Middle frontal gyrus (tissue), 1 donor: ENCODE measurements around the gene THUMPD2.

Source experiments
- DNase-seq: peaks from one replicate; pipeline ENCODE4 v3.0.0-alpha.2; 2015; ENCODE audit warnings: low spot score; ENCODE audit errors: extremely low spot score

THUMPD2 gene

DNA sequence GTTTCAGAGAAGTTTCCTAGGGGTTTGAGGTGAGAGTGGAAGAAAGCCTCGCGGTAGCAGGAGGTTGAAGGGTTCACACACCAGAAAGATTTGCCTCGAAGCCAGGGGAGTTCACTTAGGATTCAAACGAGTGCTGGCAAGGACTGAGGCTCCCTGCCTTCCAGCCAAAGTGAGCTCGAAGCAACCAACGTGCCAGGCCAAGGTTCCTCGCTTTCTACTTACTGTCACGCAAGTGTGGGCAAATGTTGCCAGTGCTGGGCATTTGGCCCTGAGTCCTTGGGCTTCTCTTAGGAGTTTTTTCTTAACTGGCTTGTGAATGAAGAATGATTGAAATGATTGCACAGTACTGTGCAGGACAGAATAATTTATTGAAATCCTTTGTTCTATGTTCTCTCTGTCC is 59.7 kb downstream of the THUMPD2 start:
- no peak for DNase-seq

DNA sequence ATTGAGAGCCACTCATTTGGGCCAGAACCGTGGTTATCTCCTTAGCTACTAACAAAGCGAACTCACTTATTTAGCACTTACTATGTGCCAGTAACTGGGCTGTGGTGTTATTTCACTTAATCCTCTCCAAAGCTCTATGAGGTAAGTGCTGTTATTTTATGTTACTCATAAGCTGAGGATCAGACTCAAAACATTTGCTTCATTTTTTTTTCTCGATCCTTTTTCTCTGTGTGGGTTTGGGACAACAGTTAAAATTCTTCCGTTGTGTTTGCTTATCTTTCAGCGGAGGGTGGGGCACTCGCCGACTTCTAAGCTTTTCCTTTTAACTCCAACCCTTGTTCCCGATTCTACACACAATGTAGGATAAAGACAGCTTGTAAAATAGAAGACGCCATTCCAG is 60.6 kb downstream of the THUMPD2 start:
- DNase-seq, result no peak

DNA sequence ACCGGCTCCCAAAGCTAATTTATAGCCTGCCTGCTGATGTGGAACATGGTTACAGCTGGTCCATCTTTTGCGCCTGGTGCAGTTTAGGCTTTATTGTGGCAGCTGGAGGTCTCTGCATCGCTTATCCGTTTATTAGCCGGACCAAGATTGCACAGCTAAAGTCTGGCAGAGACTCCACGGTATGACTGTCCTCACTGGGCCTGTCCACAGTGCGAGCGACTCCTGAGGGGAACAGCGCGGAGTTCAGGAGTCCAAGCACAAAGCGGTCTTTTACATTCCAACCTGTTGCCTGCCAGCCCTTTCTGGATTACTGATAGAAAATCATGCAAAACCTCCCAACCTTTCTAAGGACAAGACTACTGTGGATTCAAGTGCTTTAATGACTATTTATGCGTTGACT is 62.0 kb downstream of the THUMPD2 start:
- DNase-seq, result no peak

DNA sequence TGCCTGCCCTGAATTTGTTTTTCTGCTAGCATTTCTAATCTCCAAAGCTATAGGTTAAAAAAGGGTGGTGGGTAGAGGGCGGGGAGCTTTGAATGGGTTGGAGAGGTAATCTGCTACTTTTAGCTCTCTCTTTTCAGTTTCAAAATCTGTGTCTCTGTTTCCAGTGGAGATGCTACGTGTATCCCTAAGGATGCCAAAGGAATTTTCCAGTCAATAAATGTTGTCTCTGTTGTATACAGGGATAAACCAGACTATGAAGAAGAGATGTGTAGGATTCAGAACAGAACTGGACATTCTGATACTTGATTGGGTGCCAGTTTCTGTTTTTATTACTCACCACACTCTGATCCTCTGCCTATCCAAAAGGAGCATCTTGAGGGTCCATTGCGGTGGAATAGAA is 63.2 kb downstream of the THUMPD2 start:
- no peak for DNase-seq

DNA sequence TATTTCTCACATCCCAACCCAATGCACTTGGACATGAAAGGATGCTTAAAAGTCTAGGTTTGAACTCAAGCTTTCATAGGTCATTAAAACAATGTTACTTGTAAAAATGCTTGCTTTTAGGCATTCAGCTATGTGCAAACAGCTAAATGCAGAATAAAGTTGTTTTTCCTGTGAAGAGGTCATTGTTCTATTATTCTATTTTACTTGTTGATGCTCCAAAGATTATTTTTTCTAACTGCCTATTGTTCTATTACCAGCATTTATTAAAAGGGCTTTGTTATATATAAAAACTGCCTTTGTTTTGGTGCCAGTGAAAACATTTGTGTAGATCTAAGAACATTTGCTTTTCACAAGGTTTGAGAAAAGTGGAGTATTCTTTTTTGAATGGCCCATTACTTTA is 64.0 kb downstream of the THUMPD2 start:
- no peak for DNase-seq

DNA sequence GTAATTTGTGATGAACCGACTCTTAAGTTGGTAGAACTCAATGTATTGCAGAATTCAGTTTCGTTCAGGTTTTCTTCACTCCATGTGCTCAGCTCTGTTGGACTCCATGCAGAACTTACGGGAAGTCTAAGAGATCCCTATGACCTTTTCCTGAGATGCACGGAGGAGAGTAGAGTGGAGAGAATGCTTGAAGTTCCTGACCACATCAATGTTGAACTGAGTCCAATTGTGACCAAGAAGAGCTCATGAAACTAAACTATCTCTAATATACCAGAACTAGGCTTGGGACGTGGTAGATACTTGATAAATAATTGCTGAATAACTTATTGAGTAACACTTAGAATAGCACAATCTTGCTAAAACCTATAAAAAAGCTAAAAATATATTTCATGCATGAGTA is 66.1 kb downstream of the THUMPD2 start:
- DNase-seq, result no peak

DNA sequence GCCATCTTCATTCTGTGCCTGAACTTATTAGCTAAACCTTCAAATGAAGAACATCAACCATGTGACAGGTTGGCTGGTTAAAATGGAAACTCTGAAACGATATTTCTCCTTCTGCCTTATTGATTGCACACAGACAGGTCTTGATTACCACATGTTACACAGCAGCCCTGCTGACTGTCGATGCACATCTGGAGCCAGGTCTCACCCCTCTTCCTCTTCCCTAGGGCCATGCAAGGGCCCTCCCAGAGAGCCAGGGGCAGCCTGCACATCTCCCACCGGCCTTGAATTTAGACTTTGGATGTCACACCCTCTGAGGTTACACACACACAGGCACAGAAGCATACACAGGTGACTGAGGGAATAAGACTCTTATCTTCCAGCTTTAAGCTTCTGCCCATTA is 68.3 kb downstream of the THUMPD2 start:
- DNase-seq, result no peak

DNA sequence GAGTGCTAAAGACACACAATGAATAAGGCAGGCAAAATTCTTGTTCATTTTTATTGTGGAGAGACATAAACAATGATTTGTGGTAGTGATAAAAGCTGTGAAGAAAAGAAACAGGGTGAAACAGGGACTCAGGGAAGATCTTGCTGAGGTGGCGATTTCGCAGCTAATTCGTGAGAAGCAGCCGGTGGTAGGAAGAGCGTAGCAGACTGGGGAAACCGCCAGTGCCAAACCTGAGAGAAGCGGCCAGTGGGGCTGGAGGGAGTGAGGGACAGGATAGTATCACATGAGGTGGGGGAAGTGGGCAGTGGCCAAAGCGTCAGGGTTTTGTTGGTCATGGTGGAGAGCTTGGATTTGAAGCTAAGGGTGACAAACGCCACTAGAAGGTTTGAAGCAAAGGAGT is 71.1 kb downstream of the THUMPD2 start:
- DNase-seq, result no peak

DNA sequence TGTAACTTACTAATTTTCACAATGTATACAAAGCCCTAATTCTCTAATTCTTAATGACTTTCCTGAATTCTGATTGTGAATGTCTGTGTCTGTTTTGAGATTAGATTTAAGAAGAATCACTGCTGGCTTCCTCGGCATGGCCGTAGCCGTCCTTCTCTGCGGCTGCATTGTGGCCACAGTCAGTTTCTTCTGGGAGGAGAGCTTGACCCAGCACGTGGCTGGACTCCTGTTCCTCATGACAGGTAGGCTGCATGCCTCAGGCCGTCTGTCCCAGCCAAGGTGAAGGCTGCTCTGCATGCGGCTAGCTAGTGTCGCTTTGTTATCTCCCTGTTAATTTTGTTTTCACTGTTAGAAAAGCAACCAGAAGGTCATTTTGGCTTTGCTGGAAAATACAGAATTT is 72.1 kb downstream of the THUMPD2 start:
- DNase-seq, result no peak

DNA sequence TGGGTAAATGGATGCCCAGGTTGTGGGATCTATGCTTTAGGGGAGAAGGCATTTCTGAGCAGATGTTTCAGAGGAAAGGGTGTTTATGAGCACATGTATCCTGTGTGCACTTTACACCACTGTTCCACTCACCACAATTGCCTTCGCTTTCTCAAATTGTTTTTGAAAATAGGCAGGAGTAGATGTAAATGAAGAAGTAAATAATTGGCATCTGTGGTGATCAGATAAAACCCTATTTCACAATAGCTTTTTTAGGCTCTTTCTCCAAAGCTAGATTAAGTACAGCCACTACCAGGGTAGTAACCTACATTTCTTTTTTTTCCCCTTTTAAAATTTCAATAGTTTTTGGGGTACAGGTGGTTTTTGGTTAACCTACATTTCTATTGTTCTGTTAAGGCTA is 72.7 kb downstream of the THUMPD2 start:
- no peak for DNase-seq

DNA sequence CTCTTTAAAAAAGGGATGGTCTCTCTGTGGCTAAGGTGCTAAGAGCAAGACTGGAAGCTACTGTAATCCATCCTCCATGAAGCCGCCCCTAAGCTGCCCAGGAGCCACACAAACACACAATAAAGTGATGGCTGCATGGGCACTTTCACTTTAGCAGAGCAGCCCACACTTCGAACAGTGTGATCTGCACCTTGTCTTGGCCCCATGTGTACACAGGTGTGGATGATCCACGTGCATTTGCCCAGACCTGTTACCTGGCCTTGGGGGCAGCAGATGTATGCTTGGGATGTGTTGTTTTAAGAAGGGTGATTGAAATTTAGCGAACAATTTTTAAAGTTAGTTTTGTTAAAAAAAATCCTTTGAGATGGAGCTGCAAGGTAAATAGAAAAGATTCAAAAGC is 73.4 kb downstream of the THUMPD2 start:
- no peak for DNase-seq

DNA sequence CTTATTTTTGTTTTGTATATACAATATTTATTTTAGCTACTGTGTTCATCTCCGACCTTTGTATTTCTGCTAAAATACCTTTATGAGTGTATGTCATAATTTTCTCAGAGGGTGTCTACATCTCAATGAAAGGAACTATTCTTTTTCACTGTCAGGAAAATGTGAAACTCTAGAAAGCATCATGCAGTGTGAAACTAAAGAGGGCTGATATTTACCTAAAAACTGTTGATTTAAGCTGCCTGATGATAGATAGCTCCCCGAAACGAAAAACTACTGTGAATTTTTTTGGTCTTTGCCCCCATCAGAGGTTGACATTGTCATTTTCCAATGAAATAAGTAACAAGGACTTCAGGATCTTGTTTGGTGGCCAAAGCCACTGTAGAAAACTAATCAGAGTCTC is 74.5 kb downstream of the THUMPD2 start:
- no peak for DNase-seq

DNA sequence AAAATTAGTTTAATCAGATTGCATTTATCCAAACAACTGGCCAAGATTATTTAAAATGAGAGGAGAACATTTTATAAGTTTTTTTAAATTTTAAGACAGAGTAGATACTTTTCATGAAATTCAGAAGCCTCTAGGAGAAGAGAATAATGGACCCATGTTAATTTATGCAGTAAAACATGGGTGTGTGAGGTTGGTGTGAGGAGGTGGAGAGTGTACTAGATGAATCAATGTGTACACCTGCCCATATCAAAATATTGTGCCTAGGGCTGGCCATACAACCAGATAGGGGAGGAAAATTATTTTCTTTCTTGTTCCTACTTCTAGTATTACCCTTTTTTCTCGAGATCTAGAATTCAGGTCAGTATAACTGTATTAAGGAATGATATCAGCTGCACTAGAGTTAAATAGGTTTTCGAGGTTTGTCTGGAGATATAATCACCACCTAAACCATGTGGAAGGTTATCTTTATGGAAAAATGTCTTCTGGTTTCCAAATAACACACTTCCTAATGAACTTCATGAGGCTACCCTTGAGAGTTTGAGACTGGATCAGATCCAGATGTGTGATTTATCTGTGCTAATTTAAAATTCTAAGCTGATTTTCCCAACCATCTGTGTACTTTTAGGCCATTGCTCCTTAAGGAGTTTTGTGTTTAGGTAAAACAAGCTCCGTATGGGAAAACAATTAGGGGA is 75.7 kb downstream of the THUMPD2 start:
- no peak for DNase-seq

DNA sequence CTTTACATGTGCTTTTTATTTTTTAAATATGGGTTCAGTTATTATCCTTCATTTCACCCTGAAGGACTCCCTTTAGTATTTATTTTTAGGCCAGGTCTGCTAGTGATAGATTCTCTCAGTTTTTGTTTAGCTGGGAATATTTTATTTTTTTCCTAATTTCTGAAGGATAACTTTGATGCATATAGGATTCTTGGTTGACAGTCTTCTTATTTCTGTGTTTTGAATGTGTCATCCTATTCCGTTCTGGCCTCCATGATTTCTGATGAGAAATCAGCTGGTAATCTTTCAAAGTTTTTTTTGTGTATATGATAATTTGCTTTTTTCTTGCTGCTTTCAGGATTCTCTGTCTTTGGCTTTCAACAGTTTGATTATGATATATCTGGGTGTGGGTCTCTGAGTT is 77.9 kb downstream of the THUMPD2 start:
- no peak for DNase-seq

DNA sequence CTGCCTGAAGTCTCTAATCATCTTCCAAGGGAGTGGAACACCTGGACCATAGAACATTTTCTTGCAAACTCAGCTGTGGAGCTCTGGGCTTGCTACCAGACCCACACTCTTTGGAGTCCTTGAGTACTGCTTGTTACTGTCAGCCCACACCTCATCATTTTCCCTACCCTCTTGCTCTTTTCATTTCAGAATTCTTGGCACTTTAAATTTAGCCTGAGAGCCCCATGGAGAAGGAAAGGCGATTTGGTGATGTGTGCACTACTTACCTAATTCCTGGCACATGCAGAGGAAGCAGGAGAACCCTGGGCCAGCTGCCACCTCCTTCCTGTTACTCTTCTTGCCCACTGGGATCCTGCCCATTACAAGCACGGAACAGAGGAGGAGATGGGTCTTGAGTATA is 81.6 kb downstream of the THUMPD2 start:
- no peak for DNase-seq

DNA sequence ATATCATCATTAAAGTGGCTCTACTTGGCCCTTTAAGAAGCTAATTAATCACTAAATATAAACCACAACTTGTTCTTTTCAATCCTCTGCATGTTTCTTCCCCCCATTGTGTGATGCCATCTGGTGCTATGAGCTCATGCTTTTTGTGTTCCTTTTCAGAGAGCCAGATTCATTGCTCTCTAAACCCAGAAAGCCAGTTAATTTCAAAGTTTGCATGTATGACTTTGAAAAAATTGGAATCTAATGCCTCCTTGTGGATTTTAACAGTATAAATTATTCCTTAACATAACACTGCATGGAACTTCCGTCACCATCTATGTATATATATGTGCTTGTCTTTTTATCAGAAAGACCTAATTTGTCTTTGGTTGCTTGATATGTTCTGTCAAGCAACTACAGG is 82.2 kb downstream of the THUMPD2 start:
- DNase-seq, result no peak

DNA sequence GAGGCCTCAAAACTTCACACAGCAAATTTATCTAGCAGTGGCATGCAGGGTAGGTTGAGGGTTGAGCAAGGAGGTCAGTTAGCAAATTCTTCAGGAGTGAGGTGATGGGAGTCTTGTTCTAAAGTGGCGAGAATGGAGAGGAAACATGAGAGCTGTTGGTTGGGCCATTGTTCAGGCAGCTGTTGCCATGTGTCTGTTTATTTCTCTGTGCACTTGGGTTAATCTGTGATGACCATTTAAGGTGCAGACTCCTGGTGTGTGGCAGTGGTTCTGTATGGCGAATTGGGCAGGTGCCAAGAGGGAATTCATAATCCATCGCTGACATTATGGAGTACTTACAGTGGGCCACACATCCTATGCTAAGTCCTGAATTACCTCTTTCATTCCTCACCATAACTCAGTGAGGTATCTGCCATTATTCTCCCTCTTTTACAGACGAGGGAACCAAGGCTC is 82.9 kb downstream of the THUMPD2 start:
- no peak for DNase-seq

DNA sequence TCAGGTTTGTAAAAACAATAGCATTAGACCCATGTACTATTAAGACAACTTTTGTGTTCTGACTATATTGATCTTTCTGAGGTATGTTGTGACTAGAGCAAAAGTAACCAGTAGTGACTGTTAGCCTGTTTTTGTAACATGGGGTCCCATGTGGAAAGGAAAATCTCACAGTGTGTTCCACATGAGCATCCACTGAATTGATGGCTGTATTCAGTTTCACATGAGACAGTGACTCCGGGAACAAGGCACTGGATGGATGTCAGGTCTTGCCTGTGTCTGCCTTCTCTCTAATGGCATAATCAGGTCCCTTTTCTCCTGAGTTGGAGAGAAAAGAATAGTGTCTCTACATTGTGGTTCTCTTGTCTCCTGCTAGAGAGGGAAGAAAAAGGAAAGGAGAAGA is 85.8 kb downstream of the THUMPD2 start:
- DNase-seq, result no peak

DNA sequence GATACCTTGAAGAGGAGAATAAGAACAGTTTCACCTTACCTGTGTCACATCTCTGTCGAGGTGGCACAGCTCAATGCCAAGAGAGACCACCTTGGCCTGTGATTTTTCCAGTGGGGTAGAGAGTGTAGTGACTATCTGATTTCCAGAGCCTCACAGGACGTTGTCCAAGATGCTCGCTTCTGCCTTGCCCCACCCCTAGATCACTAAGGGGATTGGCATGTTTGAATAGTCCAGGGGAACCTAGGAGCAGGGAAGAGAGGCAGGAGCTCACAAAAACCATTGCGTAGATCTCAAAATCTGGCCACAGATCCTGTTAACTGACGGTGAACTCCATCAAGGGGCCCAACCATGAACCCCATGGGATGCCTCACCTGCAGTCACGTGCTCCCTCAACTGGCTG is 89.2 kb downstream of the THUMPD2 start:
- DNase-seq, result no peak

DNA sequence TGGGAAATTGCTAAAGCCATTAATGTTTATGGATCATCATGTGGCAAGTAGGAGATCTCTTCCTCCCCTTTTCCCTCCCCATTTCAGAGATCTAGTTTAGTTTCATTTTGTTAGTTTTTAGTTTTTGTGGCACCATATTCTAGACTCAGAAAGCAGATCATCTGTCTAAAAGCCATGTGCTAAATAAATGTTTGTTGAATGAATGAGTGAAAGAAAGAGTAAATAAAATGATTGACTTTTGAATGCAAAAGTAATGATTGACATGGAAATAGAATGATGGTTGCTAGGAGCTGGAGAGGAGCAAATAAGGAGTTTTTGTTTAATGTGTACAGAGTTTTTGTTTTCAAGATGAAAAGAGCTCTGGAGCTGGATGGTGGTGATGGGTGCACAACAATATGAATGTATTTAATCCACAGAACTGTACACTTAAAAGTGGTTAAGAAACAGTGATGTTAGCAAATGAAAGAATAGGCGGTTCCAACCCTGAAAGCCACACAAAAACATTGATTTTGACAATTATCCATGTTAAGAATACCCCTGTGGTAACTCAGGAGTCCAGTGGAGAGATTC is 89.7 kb downstream of the THUMPD2 start:
- no peak for DNase-seq

DNA sequence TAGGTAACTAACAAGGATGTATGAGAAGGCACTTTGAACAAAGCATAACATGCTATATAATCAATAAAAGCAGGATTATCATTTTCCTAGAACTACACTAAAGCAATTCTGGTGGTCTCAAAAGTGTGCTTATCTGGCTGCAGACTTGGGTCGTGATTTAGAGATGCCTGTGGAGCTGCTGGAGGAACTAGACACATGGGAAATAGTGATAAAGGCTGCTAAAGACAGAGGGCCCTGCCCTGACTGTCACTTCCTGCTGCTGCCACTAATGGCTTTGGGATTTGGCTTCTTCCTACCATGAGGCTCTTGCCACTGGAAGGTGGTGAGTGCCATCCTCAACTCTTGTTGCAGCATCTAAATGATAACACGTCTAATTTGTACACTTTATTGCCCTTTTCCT is 90.9 kb downstream of the THUMPD2 start:
- DNase-seq, result no peak

DNA sequence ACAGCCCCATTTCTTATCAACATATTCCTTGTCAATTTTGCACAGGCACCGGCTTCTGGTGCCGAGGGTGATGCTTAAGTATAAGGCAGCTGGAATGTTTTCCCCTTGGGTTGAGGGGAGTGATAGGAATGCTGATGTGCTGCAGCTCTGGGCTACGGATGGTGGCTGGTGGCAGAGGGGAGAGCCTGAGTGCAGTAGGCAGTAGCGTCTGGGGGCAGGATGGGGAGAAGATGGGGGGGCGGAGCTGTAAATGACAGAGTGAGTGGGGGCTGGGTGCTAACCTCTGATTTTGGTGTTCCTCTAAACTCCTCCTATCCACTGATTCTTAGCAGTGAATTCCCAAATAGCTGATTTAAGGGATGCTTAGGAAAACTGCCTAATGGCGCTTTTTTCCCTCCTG is 92.6 kb downstream of the THUMPD2 start:
- no peak for DNase-seq
